ENCODE results near the gene AHCYL2. TPM values are rescaled to one million over a fixed set of nuclear protein-coding genes. Genes with fewer than 3 reads are reported as not detected.
A peak's percentile ranks its signal among the peaks of the same experiment; 100 is the strongest.
"Not testable (repeated sequence)": the region's sequence is repeated elsewhere in the genome, so short reads cannot be mapped to it uniquely, and the experiment has no call there.

AHCYL2 gene
- total RNA-seq, 1 experiment from 2014 or later = 17.0 TPM

DNA sequence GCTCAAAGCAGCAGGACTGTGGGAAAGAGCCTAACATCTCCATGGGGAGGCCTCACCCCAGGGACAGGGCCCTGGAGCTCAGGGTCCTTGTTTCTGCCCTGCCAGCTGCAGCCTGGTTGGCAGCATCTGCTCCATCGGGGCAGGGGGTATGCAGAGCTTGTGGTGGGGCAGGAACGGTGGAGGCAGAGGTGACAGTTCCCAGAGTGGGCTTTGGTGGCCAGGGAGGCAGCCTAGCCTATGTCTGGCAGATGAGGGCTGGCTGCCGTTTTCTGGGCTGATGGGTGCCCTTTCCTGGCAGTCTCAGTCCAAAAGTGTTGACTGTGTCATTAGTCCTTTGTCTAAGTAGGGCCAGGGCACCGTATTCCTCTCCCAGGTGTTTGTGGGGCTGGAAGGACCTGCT, 12.2 kb upstream of the AHCYL2 start:
- Histone ChIP-seq H2AFZ (ENCODE audit: low read depth, low read length, poor library complexity, severe bottlenecking) (no peak overlapping the region), H3K9me3 (ENCODE audit: control insufficient read depth in 1 of 2, insufficient read depth in 1 of 2, low read depth in 1 of 2, low read length in 2 of 2) (no peaks in the 10 kb centered on the region), H3K4me2 (ENCODE audit: low read length) (no peak overlapping the region), H3K4me3 (replicated peaks in 1 of 2; ENCODE audit: low read depth in 1 of 2, low read length in 2 of 2) (no peak overlapping the region), H3K27me3 (ENCODE audit: insufficient read depth, low read length) (no peaks in the 10 kb centered on the region), H3K4me1 (ENCODE audit: control insufficient read depth in 1 of 2, insufficient read depth in 2 of 2, low read length in 2 of 2) (no peaks in the 10 kb centered on the region), H3K27ac (ENCODE audit: low read depth, low read length) (no peak overlapping the region), H3K79me2 (ENCODE audit: insufficient read depth, low read length) (no peaks in the 10 kb centered on the region), H3K36me3 (ENCODE audit: control insufficient read depth in 1 of 2, insufficient read depth in 2 of 2, low read length in 2 of 2) (no peaks in the 10 kb centered on the region), H3K9ac (ENCODE audit: low read length) (no peak overlapping the region), H3K9me2 (ENCODE audit: insufficient read depth) (no peaks in the 10 kb centered on the region), H4K20me1 (ENCODE audit: insufficient read depth) (no peaks in the 10 kb centered on the region)
- RAD21 ChIA-PET (ENCODE audit: low non-redundant PET in 1 of 2, low total read pairs in 2 of 2, uncharacterized antibody in 2 of 2, unreplicated experiment in 2 of 2) = no interaction called here
- BruUV-seq (replicated peaks) = no TSS peak
- TF ChIP-seq POLR2A (IDR thresholded peaks at IDR 0.05; ENCODE audit: borderline replicate concordance, extremely low read depth, insufficient read depth, insufficient read length) = no peak
- ATAC-seq = no peak
- intact Hi-C loops (cut with micrococcal nuclease) = loop anchor here (10.0 kb wide), 1 partner anchor 132 kb away; no protein-coding TSS in a partner anchor
- POLR2A ChIA-PET = no interaction called here
- CTCF ChIA-PET = interaction anchor here (5.0 kb wide), 1 partner anchor 50 kb away, joined by 45 read pairs; no protein-coding TSS in a partner anchor
- no peak for DNase-seq (ENCODE audit: low read depth, low spot score)

GRCh38 chr7:129213828-129214227, 11.0 kb upstream of the AHCYL2 start:
- Histone ChIP-seq H3K9me2 (ENCODE audit: insufficient read depth) (no peaks in the 10 kb centered on the region), H3K27ac (ENCODE audit: low read depth, low read length) (no peak overlapping the region), H3K4me2 (ENCODE audit: low read length) (no peak overlapping the region), H3K9ac (ENCODE audit: low read length) (no peak overlapping the region), H2AFZ (ENCODE audit: low read depth, low read length, poor library complexity, severe bottlenecking) (no peak overlapping the region), H3K27me3 (ENCODE audit: insufficient read depth, low read length) (no peaks in the 10 kb centered on the region), H3K4me3 (replicated peaks in 1 of 2; ENCODE audit: low read depth in 1 of 2, low read length in 2 of 2) (no peak overlapping the region), H3K9me3 (ENCODE audit: control insufficient read depth in 1 of 2, insufficient read depth in 1 of 2, low read depth in 1 of 2, low read length in 2 of 2) (no peaks in the 10 kb centered on the region), H3K4me1 (ENCODE audit: control insufficient read depth in 1 of 2, insufficient read depth in 2 of 2, low read length in 2 of 2) (no peaks in the 10 kb centered on the region; a peak in 1 of 4 replicates), H3K36me3 (ENCODE audit: control insufficient read depth in 1 of 2, insufficient read depth in 2 of 2, low read length in 2 of 2) (no peaks in the 10 kb centered on the region), H4K20me1 (ENCODE audit: insufficient read depth) (no peaks in the 10 kb centered on the region), H3K79me2 (ENCODE audit: insufficient read depth, low read length) (no peaks in the 10 kb centered on the region)
- DNase-seq (ENCODE audit: low read depth, low spot score) (no peak), ATAC-seq (peak; percentile 49)
- ChIA-PET RAD21 (ENCODE audit: low non-redundant PET in 1 of 2, low total read pairs in 2 of 2, uncharacterized antibody in 2 of 2, unreplicated experiment in 2 of 2) (interaction anchor here in 1 of 2 experiments (0.9 kb wide), 1 partner anchor 50 kb away, joined by 3 read pairs; no protein-coding TSS in a partner anchor), POLR2A (no interaction called here), CTCF (interaction anchor here (0.7 to 1.8 kb wide), 9 partner anchors 50 to 787 kb away, joined by 3 to 23 read pairs (median 3); no protein-coding TSS in a partner anchor)
- intact Hi-C loops (cut with micrococcal nuclease) = loop anchor here (10.0 kb wide), 1 partner anchor 131 kb away; no protein-coding TSS in a partner anchor
- TF ChIP-seq POLR2AphosphoS5 (IDR thresholded peaks at IDR 0.05; ENCODE audit: low read depth, low read length) = no peak
- TF ChIP-seq TCF7L2 (IDR thresholded peaks at IDR 0.05; ENCODE audit: borderline replicate concordance, extremely low read depth, insufficient read depth, insufficient read length) = no peak
- peak; percentile 66 for TF ChIP-seq RAD21 (IDR thresholded peaks at IDR 0.05; ENCODE audit: low read depth)
- TF ChIP-seq, protein P1, sequence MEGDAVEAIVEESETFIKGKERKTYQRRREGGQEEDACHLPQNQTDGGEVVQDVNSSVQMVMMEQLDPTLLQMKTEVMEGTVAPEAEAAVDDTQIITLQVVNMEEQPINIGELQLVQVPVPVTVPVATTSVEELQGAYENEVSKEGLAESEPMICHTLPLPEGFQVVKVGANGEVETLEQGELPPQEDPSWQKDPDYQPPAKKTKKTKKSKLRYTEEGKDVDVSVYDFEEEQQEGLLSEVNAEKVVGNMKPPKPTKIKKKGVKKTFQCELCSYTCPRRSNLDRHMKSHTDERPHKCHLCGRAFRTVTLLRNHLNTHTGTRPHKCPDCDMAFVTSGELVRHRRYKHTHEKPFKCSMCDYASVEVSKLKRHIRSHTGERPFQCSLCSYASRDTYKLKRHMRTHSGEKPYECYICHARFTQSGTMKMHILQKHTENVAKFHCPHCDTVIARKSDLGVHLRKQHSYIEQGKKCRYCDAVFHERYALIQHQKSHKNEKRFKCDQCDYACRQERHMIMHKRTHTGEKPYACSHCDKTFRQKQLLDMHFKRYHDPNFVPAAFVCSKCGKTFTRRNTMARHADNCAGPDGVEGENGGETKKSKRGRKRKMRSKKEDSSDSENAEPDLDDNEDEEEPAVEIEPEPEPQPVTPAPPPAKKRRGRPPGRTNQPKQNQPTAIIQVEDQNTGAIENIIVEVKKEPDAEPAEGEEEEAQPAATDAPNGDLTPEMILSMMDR (IDR thresholded peaks at IDR 0.05 in 2 of 3, conservative IDR thresholded peaks at IDR 0.05 in 1 of 3; ENCODE audit: borderline replicate concordance in 1 of 3, insufficient read depth in 1 of 3, low read depth in 2 of 3, low read length in 2 of 3) = peak in 2 of 3 experiments; percentile 22 to 28; a peak in 3 of 6 replicates
- no TSS peak for BruUV-seq (replicated peaks)

- H3K27me3 ChIP-seq (ENCODE audit: insufficient read depth, low read length); H3K9me2 ChIP-seq (ENCODE audit: insufficient read depth); H3K27ac ChIP-seq (ENCODE audit: low read depth, low read length); H3K36me3 ChIP-seq (ENCODE audit: control insufficient read depth in 1 of 2, insufficient read depth in 2 of 2, low read length in 2 of 2); H3K79me2 ChIP-seq (ENCODE audit: insufficient read depth, low read length); BruUV-seq (replicated peaks); H2AFZ ChIP-seq (ENCODE audit: low read depth, low read length, poor library complexity, severe bottlenecking); H3K4me1 ChIP-seq (ENCODE audit: control insufficient read depth in 1 of 2, insufficient read depth in 2 of 2, low read length in 2 of 2); POLR2A ChIA-PET; H3K4me3 ChIP-seq (replicated peaks in 1 of 2; ENCODE audit: low read depth in 1 of 2, low read length in 2 of 2); CTCF ChIA-PET; H3K9me3 ChIP-seq (ENCODE audit: control insufficient read depth in 1 of 2, insufficient read depth in 1 of 2, low read depth in 1 of 2, low read length in 2 of 2); H3K9ac ChIP-seq (ENCODE audit: low read length); DNase-seq (ENCODE audit: low read depth, low spot score); ATAC-seq; H4K20me1 ChIP-seq (ENCODE audit: insufficient read depth); H3K4me2 ChIP-seq (ENCODE audit: low read length); RAD21 ChIA-PET (ENCODE audit: low non-redundant PET in 1 of 2, low total read pairs in 2 of 2, uncharacterized antibody in 2 of 2, unreplicated experiment in 2 of 2): not testable (repeated sequence)
- intact Hi-C loops (cut with micrococcal nuclease) = loop anchor here (5.0 to 10.0 kb wide), 2 partner anchors 129 to 612 kb away; no protein-coding TSS in a partner anchor
Measured at GRCh38 chr7:129215691-129216090, 9.1 kb upstream of the AHCYL2 start.

Measured in HCT116 (cell line).